Activated CD8-positive, alpha-beta T cell treated with anti-CD3 and anti-CD28 coated beads, Interleukin-2, amount 10 ng/mL, durations not matched to agents 7 days and 5 days (primary cell): ENCODE results near the gene CYP2U1. TPM values are rescaled to one million over a fixed set of nuclear protein-coding genes. Genes with fewer than 3 reads are reported as not detected.
"Not testable (repeated sequence)": the region's sequence is repeated elsewhere in the genome, so short reads cannot be mapped to it uniquely, and the experiment has no call there.

Source experiments
- ATAC-seq: fragments of 150-1000 bp; cut with Tn5 transposase; one replicate; pipeline ENCODE4 v1.10.0; 2021; ENCODE audit warnings: moderate library complexity
- CTCF ChIA-PET: fragments of 350-600 bp; sonication (Branson Sonifier 250); formaldehyde crosslinking; loops from one replicate; lab custom pipeline; 2021; ENCODE audit warnings: antibody characterized with exemption; lab: Charles Lee
- POLR2A ChIA-PET: fragments of 350-600 bp; sonication (Branson Sonifier 250); formaldehyde crosslinking; loops from one replicate; lab custom pipeline; 2021; ENCODE audit warnings: antibody characterized with exemption; lab: Charles Lee
- DNase-seq: peaks from one replicate; pipeline ENCODE4 v3.0.0-alpha.2; 2020
- H3K27ac Mint-ChIP-seq: one replicate; pipeline ENCODE4 v1.8.0; 2021; ENCODE audit warnings: mild to moderate bottlenecking, mixed read lengths
- H3K27me3 Mint-ChIP-seq: one replicate; pipeline ENCODE4 v1.8.0; 2021; ENCODE audit warnings: low read depth, mixed read lengths
- H3K36me3 Mint-ChIP-seq: one replicate; pipeline ENCODE4 v1.8.0; 2021; ENCODE audit warnings: low read depth, mixed read lengths
- H3K4me1 Mint-ChIP-seq: one replicate; pipeline ENCODE4 v1.8.0; 2021; ENCODE audit warnings: low read depth, mixed read lengths
- H3K4me3 Mint-ChIP-seq: one replicate; pipeline ENCODE4 v1.8.0; 2021; ENCODE audit warnings: mild to moderate bottlenecking, mixed read lengths
- H3K9me3 Mint-ChIP-seq: one replicate; pipeline ENCODE4 v1.8.0; 2022; ENCODE audit warnings: mixed read lengths; ENCODE audit not compliant: insufficient read depth
- total RNA-seq, 2 experiments: library from RNA; stranded (reverse); gene quantifications; one replicate each; pipeline ENCODE4 v1.2.3, GENCODE V29; 2021

CYP2U1 gene
- total RNA-seq, 2 experiments from 2014 or later, result 2.9 to 3.3 TPM

- ATAC-seq, DNase-seq, H3K4me1 Mint-ChIP-seq, CTCF ChIA-PET, H3K36me3 Mint-ChIP-seq, POLR2A ChIA-PET, H3K9me3 Mint-ChIP-seq, H3K4me3 Mint-ChIP-seq, H3K27ac Mint-ChIP-seq: not testable (repeated sequence)
- H3K27me3 Mint-ChIP-seq, result peaks cover 14% of the 10 kb centered on the region
These were observed 36.6 kb downstream of the CYP2U1 start for GRCh38 chr4:107967921-107968320.

- H3K36me3 Mint-ChIP-seq, result peaks cover 5% of the 10 kb centered on the region
- DNase-seq (no peak), ATAC-seq (no peak)
- peaks cover 8% of the 10 kb centered on the region for H3K4me1 Mint-ChIP-seq
- H3K27ac Mint-ChIP-seq, result no peak overlapping the region
- peaks cover 13% of the 10 kb centered on the region for H3K27me3 Mint-ChIP-seq
- no peak overlapping the region for H3K4me3 Mint-ChIP-seq
- ChIA-PET CTCF (no interaction called here), POLR2A (interaction anchor here (0.7 kb wide), 1 partner anchor 1156 kb away, joined by 3 read pairs; no protein-coding TSS in a partner anchor)
- no peaks in the 10 kb centered on the region for H3K9me3 Mint-ChIP-seq
These were observed 38.9 kb downstream of the CYP2U1 start for GRCh38 chr4:107970063-107970798.

GRCh38 chr4:107972605-107973004 lies 41.3 kb downstream of the CYP2U1 start:
- ATAC-seq (no peak), DNase-seq (no peak)
- ChIA-PET CTCF (no interaction called here), POLR2A (no interaction called here)
- H3K4me1 Mint-ChIP-seq, result peaks cover 8% of the 10 kb centered on the region
- H3K27me3 Mint-ChIP-seq, result peaks cover 13% of the 10 kb centered on the region
- no peak overlapping the region for H3K27ac Mint-ChIP-seq
- H3K4me3 Mint-ChIP-seq, result no peak overlapping the region
- H3K36me3 Mint-ChIP-seq, result peaks cover 5% of the 10 kb centered on the region
- no peaks in the 10 kb centered on the region for H3K9me3 Mint-ChIP-seq

- no peaks in the 10 kb centered on the region for H3K9me3 Mint-ChIP-seq
- ChIA-PET CTCF (no interaction called here), POLR2A (no interaction called here)
- no peak overlapping the region for H3K27ac Mint-ChIP-seq
- ATAC-seq, result no peak
- peaks cover 2% of the 10 kb centered on the region for H3K36me3 Mint-ChIP-seq
- H3K4me1 Mint-ChIP-seq, result peaks cover 8% of the 10 kb centered on the region
- no peak for DNase-seq
- H3K4me3 Mint-ChIP-seq, result no peak overlapping the region
- H3K27me3 Mint-ChIP-seq, result peaks cover 13% of the 10 kb centered on the region
These were observed 43.2 kb downstream of the CYP2U1 start for GRCh38 chr4:107974523-107974922.

- no peak overlapping the region for H3K27ac Mint-ChIP-seq
- ChIA-PET CTCF (no interaction called here), POLR2A (no interaction called here)
- H3K9me3 Mint-ChIP-seq, result peaks cover 5% of the 10 kb centered on the region
- peaks cover 4% of the 10 kb centered on the region for H3K36me3 Mint-ChIP-seq
- ATAC-seq (no peak), DNase-seq (no peak)
- peaks cover 8% of the 10 kb centered on the region for H3K27me3 Mint-ChIP-seq
- H3K4me1 Mint-ChIP-seq, result peaks cover 8% of the 10 kb centered on the region
- H3K4me3 Mint-ChIP-seq, result no peak overlapping the region
These were observed 46.1 kb downstream of the CYP2U1 start for GRCh38 chr4:107977482-107977881.

- H3K9me3 Mint-ChIP-seq, result peaks cover 5% of the 10 kb centered on the region
These were observed 46.8 kb downstream of the CYP2U1 start for GRCh38 chr4:107977966-107978705.

GRCh38 chr4:107978716-107979451 lies 47.5 kb downstream of the CYP2U1 start:
- Mint-ChIP-seq H3K4me3 (no peak overlapping the region), H3K27ac (no peak overlapping the region), H3K36me3 (peaks cover 4% of the 10 kb centered on the region), H3K27me3 (no peaks in the 10 kb centered on the region), H3K9me3 (peaks cover 5% of the 10 kb centered on the region), H3K4me1 (peaks cover 8% of the 10 kb centered on the region)
- POLR2A ChIA-PET, result no interaction called here
- CTCF ChIA-PET, result no interaction called here
- DNase-seq (no peak), ATAC-seq (no peak)

More at GRCh38 chr4:107977966-107978705, 46.8 kb downstream of the CYP2U1 start:
- ATAC-seq (no peak), DNase-seq (no peak)
- no peak overlapping the region for H3K27ac Mint-ChIP-seq
- peaks cover 2% of the 10 kb centered on the region for H3K27me3 Mint-ChIP-seq
- no peak overlapping the region for H3K4me3 Mint-ChIP-seq
- H3K4me1 Mint-ChIP-seq, result peaks cover 8% of the 10 kb centered on the region
- CTCF ChIA-PET, result no interaction called here
- POLR2A ChIA-PET, result interaction anchor here (0.6 kb wide), 1 partner anchor 87 kb away, joined by 3 read pairs; no protein-coding TSS in a partner anchor
- H3K36me3 Mint-ChIP-seq, result peaks cover 4% of the 10 kb centered on the region

- ChIA-PET POLR2A (no interaction called here), CTCF (no interaction called here)
- H3K4me1 Mint-ChIP-seq, result peaks cover 34% of the 10 kb centered on the region
- DNase-seq (no peak), ATAC-seq (no peak)
- H3K27ac Mint-ChIP-seq, result no peak overlapping the region
- no peaks in the 10 kb centered on the region for H3K9me3 Mint-ChIP-seq
- no peaks in the 10 kb centered on the region for H3K27me3 Mint-ChIP-seq
- H3K36me3 Mint-ChIP-seq, result peaks cover 17% of the 10 kb centered on the region
- no peak overlapping the region for H3K4me3 Mint-ChIP-seq
These were observed 56.8 kb downstream of the CYP2U1 start for GRCh38 chr4:107987916-107988762.

GRCh38 chr4:107988763-107989035 lies 57.4 kb downstream of the CYP2U1 start:
- H3K36me3 Mint-ChIP-seq, result peaks cover 18% of the 10 kb centered on the region
- no peak overlapping the region for H3K4me3 Mint-ChIP-seq
- no peak for ATAC-seq
- ChIA-PET POLR2A (no interaction called here), CTCF (no interaction called here)
- H3K4me1 Mint-ChIP-seq, result peaks cover 37% of the 10 kb centered on the region
- no peak overlapping the region for H3K27ac Mint-ChIP-seq
- DNase-seq, result no peak
- no peaks in the 10 kb centered on the region for H3K27me3 Mint-ChIP-seq
- H3K9me3 Mint-ChIP-seq, result no peaks in the 10 kb centered on the region

GRCh38 chr4:107989162-107989536 lies 57.8 kb downstream of the CYP2U1 start:
- H3K4me1 Mint-ChIP-seq, result peaks cover 42% of the 10 kb centered on the region
- H3K27me3 Mint-ChIP-seq, result no peaks in the 10 kb centered on the region
- ATAC-seq, result no peak
- H3K9me3 Mint-ChIP-seq, result no peaks in the 10 kb centered on the region
- H3K4me3 Mint-ChIP-seq, result peak overlapping the region; percentile 98
- DNase-seq, result no peak
- CTCF ChIA-PET, result no interaction called here
- peaks cover 18% of the 10 kb centered on the region for H3K36me3 Mint-ChIP-seq
- POLR2A ChIA-PET, result no interaction called here
- peak overlapping the region; percentile 91 for H3K27ac Mint-ChIP-seq
